ENCODE data around the gene CPNE5.

Gene CPNE5

DNA sequence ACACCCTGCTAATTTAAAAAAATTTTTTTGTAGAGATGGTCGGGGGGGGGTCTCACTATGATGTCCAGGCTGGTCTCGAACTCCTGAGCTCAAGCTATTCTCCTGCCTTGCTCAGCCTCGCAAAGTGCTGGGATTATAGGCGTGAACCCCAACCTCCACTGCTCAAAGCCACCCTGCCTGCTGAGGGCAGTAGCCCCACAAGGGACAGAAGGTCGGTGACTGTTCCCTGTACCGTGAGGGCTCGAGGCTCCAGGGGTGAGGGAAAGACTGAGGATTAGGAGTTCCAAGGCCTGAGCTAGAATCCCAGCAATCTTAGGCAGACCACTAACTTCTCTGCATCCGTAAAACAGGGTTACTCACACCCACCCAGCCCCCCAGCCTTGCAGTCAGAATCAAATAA lies 51.1 kb downstream of the CPNE5 start:
- FAIRE-seq, result no peak

DNA sequence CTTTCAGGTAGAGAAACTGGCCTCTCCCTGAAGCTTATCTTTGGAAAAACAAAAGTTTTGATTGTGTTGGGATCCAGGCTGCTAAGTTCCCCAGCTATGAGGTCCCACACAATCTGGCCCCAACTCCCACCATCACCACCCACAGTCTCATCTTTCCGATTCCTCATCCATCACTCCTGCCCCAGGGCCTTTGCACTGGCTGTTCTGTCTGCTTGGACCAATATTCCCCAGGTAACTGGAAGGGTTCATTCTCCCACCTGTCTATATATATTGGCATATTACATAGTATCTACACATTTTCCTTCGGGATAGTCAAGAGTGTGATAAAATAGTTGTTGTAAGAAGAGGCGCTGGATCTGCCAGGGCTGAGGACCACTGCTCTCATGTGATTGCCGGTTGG lies 52.0 kb downstream of the CPNE5 start:
- no peak for FAIRE-seq

DNA sequence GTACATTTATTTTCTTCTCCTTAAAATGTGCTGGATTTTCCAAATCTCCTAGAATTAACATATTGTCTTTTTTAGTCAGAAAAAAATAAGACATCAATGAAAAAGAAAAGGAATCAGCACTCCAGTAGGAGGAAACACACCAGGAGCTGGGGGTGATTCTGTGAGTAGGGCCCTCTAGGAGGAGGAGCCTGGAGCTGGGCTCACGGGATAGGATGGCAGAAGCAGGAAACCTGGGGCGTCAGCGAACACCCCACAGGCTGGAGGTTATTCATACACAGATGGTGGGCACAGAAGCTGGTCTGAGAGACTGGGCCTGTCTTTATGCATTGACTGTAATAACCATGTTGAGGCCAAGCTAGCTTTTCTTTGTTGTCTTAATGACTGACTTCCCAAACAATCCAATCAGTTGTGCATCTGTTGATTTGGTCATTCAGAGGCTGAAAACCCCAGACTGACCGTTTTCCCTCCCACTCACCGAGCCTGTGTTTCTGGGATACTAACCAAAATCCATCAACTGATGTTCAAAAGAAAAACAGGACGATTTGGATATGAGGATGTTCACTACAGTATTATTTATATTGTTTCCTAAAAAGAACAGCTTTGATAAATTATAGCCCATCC lies 53.1 kb downstream of the CPNE5 start:
- no peak for FAIRE-seq

DNA sequence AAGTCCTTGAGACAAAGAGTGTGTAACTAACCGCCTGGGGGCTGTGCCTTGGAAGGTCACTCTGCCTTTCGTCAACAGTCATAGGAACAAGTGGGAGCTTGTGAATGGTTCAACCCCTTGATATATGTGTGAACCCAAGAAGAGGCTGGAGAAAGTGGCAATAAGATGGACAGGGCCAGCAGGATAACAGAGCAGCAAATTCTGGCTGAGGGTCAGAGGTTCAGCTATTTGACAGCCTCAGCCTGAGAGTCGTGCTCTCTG lies 54.9 kb downstream of the CPNE5 start:
- no peak for FAIRE-seq

DNA sequence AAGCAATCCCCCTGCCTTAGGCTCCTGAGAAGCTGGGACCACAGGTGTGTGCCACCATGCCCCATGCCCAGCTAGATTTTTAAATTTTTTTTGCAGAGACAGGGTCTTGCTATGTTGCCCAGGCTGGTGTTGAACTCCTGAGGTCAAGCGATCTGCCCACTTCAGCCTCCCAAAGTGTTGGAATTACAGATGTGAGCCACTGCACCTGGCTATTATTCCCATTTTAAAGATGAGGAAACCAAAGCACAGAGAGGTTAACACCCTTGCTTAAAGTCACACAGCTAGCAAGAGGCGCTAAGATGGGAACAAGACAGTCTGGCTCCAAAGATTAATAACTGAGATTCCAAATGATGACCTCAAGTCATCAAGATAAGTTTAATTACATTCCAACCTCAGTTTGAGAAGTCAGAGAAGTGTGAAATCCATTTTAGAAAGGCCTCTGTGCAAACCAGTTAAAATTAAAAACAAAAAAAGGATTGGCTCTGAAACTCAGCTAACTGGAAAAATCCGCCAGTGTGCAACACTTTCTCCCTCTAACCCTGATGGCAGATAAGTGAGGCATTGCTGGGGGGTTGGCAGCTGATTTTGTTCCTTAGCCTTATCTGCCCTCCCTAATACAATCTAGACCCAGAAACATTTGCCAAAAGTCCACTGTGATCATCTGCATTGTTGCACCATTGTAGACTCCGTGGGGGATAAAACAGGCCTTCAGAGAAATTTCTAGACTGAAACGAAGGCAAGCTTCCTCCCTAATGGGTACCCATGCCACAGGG lies 55.5 kb downstream of the CPNE5 start:
- no peak for FAIRE-seq

DNA sequence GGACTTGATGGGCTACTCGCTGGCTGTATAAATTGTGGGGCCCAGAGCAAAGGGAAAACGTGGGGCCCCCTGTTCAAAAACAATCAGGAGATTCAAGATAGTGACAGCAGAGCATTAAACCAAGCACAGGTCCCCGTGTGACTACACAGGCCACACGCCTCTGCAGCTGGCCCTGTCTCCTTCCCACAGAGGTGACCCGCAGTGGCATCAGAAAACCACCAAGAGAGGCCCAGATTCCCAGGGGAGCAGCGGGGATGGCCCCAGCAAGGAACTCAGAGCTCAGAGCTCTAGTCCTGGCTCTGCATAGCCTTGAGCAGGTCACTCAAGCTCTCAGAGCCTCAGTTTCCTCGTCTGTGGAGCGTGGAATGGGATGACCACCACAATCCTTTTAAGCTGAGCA lies 57.6 kb downstream of the CPNE5 start:
- FAIRE-seq, result no peak

DNA sequence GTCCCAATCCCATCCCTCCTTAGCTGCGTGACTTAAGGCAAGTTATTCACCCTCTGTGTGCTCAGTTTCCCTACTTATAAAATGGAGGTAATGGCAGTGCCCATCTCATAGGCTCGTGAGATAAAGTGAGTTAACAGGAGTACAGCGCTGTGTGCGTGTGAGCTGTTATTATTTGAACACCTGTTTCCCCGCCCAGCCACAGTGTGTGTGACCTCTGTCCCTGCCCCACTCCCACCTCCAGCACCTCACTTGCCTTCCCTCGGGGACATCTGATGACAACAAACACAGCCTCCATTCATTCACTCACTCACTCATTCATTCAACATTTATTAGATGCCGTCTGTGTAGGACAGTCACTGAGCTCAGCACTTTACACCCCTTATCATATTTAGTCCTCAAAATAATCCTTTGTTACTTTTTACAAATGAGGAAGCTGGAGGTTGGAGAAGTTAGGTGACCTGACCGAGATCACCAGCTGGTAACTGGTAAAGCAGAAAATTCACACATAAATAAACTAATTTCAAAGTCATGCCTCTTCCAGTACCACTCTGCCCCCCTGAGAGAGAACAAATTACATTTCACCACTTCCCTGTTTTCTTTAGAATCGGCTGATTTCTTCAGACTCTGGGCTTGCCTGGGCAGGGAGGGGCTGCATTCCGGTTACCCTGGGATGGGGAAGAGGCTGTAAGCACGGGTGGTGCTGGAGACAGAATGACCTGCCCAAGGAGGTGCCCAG lies 58.6 kb downstream of the CPNE5 start:
- FAIRE-seq, result no peak

DNA sequence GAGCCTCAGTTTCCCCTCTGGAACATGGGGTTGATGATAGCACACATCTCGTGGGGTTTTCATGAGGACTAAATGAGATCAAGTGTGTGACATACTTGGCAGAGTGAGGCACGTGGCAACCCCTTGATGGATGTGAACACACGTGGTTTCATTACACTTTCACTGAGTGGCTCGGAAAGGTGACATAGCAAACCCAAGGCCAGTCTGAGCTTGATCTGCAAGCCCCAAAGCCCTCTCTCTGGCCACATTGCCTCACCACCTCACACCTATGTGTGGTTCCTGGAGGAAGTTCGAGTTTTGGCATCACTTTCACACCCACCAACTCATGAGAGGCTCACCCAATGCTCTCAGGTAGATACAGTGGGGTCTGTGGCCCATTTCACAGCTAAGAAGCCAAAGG lies 60.0 kb downstream of the CPNE5 start:
- no peak for FAIRE-seq

DNA sequence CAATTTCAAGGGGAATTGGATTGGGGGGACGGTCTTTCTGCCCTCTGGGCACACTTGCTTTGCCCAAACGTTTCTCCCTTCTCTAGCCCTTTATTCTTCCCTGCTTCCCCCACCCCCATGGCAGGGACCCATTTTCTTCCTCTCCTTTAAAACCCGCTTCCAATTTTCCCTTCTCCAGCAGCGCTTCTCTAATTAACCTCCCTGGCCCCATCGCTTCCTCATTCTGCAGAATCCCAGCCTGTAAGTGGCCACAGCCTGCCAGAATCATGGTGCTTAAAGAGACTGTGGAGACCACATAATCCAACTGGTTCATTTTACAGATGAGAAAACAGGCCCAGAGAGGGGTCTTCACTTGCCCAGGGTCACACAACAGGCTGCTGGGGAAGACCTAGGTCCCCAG lies 61.4 kb downstream of the CPNE5 start:
- FAIRE-seq, result no peak

DNA sequence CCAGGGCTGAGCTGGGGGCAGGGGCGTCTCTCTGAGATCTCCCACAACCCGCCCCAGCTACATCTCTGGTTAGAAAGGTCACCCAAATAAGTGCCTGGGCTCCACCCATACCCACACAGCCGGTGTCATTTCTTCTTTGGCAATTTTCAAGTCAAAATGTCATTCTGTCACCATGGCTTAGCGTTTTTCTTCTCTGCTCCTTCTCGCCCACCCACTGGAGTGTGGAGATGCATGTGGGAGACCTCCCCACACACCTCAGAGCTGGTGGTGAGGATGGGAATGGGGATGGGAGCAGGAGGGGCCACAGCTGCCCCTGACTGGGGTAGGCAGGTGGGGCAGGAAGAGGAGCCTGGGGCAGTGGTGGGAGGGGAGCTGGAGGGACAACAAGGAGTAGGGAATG lies 63.1 kb downstream of the CPNE5 start:
- no peak for FAIRE-seq

DNA sequence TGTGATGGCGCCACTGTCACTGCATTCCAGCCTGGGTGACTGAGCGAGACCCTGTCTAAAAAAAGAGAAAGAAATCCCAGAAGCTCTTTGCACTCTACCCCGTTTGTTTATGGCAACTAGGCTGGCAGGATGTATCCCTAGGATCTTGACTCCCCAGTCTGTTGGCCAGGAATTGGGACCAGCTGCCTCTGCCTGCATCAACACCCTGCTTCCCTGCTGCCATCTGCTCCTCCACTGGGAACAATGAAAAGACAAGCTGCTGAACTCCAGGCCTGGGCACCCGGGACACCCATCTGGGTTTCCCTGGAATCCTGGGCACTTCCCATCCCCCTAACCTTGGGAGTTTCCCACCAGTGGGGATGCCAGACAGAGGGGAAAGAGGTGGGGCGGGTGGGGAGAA lies 64.9 kb downstream of the CPNE5 start:
- no peak for FAIRE-seq

DNA sequence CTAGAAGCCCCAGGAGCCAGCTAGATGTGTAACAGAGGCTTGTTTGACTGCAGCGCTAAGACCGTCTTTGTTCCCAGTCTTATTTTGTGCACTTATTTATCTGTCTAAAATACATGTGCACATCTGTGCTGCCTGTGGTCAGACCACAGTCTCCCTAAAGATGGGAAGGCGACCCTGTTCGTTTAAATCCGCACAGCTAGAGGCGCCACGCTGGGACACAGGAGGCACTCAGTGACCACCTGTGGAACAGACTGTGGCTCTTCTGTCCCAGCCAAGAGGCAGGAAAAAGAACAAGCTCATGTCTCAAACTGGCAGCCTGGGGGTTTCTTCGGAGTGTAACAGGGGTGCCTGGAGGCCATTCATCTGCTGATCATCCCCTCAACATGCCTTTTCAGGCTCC lies 66.8 kb downstream of the CPNE5 start:
- FAIRE-seq, result no peak

DNA sequence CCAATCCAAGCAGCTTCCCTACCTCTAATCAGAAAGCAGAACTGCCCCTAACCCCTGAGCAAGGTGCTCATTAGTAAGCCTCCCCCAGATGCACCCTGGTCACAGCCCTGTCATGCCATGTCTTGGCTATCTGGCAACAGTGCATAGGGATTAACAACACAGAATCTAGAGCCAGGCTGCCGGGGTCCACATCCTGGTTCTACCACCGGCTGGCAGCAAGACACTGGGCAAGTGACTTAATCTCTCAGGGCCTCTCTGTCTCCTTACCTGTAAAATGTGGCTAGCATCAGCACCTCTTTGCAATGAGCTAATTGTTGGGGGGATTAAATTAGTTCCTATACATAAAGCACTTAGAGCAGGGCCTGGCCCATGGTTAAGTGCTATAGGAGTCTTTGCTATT lies 68.1 kb downstream of the CPNE5 start:
- no peak for FAIRE-seq

DNA sequence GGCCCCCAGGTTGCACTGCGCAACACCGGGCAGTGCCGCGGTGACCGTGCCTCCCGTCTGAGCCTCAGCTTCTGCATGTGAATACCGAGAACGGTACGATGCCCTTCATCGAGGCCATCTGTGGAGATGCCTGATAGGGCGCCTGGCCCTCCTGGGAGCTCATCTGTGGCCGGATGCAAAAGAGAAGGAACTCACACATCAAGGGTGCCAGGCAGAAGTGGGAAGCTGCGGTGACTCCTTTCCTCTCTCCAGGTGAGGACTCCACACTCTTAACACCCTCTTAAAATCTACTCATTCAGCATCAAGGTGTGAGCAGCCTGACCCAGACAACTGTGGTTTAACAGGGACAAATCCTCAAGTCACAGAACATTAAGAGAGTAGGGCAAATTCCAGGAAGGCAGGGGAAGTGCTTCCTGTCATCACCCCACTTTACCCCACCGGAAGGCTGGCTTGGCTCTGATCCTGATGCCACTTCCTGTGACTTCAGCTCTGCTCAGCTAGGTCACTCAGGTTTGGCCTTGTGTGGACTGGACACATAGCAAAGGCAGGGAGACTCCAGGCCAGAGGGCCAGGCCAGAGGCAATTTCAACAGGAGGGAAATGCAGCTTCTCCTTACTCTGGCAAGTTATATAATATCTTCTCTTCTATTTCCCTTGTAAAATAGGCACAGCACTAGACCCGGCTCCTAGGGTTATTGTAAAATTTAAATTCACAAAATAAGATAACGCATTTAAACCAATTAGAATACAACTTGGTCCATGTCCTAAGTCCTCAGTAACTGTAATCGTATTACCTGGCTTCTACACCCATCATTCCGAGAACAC lies 69.4 kb downstream of the CPNE5 start:
- FAIRE-seq, result no peak

DNA sequence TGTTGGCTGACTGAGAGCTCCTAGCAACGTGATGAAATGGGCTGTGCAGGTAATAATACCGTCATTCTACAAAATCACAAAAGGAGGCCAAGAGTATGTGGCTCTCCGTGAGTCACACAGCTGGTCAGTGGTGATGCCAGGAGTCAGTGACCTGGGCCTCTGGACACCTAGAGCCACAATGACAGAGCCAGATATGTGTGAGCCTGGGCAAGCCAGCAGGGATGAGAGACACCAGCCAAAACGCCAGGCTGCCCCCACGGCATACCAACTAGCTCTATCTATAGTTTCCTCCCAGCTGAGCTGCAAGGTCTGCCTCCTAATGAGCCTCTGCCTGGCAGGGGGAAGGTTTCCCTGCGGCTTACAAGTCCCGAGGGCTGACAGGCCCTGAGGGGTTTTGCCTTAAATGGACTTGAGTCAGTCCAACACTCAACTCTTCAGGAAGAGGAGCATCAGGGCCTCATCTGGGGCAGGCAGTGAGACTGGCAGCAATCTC lies 70.0 kb downstream of the CPNE5 start:
- FAIRE-seq, result no peak

DNA sequence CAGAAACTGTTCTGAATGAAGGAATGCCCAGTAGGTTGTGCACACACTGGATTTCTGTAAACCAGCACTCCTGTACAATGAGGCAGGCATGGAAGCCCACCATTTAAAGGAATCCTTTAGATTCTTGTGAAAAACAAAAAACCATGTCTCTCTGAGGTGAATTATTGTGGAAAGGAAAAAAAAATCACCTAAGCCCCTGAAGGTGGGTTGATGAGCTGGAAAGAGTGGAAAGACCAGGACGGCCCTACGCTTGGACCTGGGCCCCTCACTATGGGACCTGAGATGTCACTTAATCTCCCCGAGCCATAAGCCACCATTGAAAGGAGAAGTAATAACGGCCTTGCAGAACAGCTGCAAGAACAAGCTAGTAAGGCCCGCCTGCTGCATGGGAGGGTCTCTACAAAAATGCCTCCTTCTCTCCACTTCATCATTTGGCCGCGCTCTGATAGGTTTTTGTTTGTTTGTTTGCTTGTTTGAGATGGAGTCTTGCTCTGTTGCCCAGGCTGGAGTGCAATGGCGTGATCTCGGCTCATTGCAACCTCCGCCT lies 72.8 kb downstream of the CPNE5 start:
- no peak for FAIRE-seq

DNA sequence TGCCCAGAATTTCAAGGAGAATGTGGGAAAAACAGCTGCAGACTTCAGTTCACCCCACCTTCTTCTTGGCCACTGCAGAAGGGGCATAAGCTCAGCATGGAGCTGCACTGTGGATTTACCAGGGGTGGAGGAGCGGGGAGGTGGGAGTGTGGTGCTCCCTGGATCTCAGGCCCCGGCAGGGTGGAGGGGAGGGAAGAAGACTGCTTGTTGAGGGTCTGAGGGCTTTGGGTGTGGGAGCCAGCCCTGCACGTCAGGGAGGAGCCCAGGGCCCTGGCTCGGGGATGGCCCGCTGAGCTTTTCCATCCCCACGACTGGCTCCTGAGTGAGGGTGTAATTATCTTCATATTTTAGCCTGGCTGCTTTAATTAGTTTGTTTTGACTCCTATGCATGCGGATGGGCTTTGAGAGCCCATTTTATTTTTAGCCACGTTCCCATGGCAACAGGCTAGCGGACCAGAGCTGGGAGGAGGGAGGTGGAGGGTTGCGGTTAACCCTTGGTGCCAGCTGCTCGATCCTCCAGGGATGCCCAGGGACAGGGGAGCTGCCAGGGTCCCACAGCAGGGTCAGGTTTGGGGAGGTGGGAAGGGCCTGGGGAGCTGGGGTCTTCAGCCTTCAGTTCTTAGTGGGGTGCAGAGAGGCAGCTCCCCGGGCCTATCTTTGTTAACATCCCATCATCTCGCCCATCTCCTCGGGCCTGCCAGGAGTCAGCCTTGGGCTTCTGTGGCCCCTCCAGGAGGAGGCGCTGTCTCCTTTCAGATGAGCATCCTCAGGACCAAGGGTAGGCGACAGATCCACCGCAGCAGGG lies 73.4 kb downstream of the CPNE5 start:
- no peak for FAIRE-seq

DNA sequence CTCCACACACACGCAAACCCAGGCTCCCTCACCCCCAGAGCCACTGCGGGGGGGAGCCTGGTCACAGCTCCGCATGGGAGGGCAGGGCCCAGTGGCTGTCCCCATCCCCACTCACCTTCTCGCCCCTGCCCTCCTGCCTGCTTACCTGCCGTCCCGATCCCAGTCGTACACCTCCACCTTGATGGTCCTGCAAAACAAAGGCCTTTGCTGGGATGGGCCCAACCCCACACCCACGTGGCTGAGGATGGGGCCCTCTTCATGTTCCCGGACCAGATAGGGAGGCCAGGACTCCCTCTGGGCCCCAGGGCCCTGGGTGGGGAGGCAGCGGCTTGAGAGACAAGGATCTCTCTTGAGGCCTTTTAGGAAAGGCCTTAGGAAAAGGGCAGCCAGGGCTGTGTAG lies 74.1 kb downstream of the CPNE5 start:
- no peak for FAIRE-seq

DNA sequence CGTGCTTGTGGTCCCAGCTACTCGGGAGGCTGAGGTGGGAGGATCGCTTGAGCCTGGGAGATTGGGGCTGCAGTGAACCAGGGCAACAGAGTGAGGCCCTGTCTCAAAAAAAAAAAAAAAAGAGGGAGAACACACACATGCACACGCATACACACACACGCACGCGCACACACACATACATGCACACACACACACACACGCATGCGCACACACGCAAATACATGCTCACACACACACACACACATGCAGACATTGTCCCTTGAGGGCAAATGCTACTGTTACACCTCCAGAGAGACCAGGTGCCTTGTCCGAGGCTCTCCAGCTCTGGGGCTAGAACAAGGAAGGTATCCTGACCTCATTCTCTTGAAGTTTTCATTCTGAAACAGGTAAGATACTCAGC lies 77.1 kb downstream of the CPNE5 start:
- FAIRE-seq, result no peak

DNA sequence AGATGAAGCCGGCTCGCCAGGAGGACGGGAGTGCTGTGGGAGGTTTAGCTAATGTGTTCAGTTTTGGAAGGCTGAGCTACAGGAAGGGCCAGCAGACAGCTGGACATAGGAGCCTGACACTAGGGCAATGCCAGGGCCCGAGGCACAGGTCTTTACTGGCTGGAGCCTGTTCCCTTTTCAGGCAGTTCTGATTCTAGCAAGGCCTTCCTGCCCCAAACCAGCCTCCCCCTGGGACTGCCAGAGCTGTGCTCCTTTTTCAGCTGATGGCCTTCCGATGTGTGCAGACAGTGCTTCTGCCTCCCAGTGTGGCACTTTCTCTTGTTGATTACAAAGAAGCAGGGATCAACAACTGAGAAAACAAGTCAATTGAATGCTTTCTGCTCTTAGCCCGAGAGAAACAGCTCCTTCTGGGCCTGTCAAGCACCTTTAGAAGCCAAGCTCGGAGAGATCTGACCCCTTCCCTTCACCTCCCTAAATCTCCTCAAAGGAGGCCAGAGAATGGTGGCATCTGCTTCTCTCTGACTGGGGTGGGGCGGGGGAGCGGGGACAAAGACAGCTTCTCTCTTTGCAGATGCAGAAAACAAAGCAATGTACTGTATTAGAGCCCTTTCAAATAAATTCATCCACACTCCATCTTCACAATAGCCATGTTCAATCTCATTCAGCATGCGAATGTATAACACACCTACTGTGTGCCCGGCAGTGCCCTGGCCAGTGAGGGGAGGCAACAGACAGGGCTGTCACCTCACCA lies 78.4 kb downstream of the CPNE5 start:
- no peak for FAIRE-seq

DNA sequence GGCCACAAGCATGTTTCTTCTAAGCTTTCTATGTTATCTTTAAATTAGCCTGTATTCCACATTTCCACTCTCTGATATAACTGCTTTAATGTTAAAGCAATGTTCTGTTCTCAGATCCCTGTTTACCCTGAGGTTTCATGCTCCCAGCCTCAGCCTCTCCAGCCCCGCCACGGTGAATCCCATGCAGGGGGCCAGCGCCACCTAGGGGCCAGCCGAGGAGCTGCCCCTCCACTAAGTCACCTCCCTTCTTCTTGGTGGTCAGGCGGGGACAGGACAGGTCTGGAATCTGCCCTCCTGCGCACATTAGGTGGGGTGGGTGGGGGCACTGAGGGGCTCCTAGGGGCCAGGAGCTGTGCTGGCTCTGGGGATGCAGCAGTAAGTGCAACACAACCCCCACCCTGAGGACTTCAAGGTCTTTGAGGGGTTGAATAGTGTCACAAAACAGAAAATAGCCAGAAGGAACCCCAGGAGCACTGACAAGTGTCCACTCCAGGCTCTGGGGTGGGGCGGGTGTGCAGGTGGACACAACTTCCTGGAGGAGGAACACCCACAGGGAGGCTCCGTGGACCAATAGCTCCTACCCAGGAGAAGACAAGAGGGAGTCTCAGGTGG lies 80.0 kb downstream of the CPNE5 start:
- no peak for FAIRE-seq
